Measurements from ENCODE around the gene PITRM1. TPM values are rescaled to one million over a fixed set of nuclear protein-coding genes. Genes with fewer than 3 reads are reported as not detected.

PITRM1 gene
- polyA plus RNA-seq, 1 experiment: 68.5 TPM

GRCh38 chr10:3166496-3167290 lies 5.9 kb downstream of the PITRM1 start:
- no peaks in the 10 kb centered on the region for H3K27me3 ChIP-seq (ENCODE audit: control insufficient read depth, insufficient read depth, low read length)
- H3K36me3 ChIP-seq (ENCODE audit: control insufficient read depth, insufficient read depth, low read length): peaks cover 37% of the 10 kb centered on the region
- no peak for TF ChIP-seq CTCF (IDR thresholded peaks at IDR 0.05; ENCODE audit: insufficient read depth, low read depth, low read length)
- POLR2A ChIA-PET: no interaction called here
- no peak for DNase-seq (ENCODE audit: low read depth)
- CTCF ChIA-PET: no interaction called here
- H3K4me3 ChIP-seq (ENCODE audit: low read depth, low read length): no peak overlapping the region

- ChIA-PET CTCF (interaction anchor here (1.5 kb wide), 1 partner anchor 15 kb away, joined by 3 read pairs; no protein-coding TSS in a partner anchor), POLR2A (no interaction called here)
- Histone ChIP-seq H3K36me3 (ENCODE audit: control insufficient read depth, insufficient read depth, low read length) (peaks cover 38% of the 10 kb centered on the region), H3K4me3 (ENCODE audit: low read depth, low read length) (no peak overlapping the region), H3K27me3 (ENCODE audit: control insufficient read depth, insufficient read depth, low read length) (no peaks in the 10 kb centered on the region)
- no peak for DNase-seq (ENCODE audit: low read depth)
- TF ChIP-seq CTCF (IDR thresholded peaks at IDR 0.05; ENCODE audit: insufficient read depth, low read depth, low read length): no peak
These were observed 7.4 kb downstream of the PITRM1 start for GRCh38 chr10:3165196-3165595.

GRCh38 chr10:3163879-3164278 lies 8.7 kb downstream of the PITRM1 start:
- no peaks in the 10 kb centered on the region for H3K27me3 ChIP-seq (ENCODE audit: control insufficient read depth, insufficient read depth, low read length)
- peaks cover 36% of the 10 kb centered on the region for H3K36me3 ChIP-seq (ENCODE audit: control insufficient read depth, insufficient read depth, low read length)
- ChIA-PET POLR2A (interaction anchor here (0.7 kb wide), 1 partner anchor 8 kb away, joined by 3 read pairs; the partner anchor contains the start of gene PITRM1), CTCF (no interaction called here)
- no peak for DNase-seq (ENCODE audit: low read depth)
- no peak overlapping the region for H3K4me3 ChIP-seq (ENCODE audit: low read depth, low read length)
- no peak for TF ChIP-seq CTCF (IDR thresholded peaks at IDR 0.05; ENCODE audit: insufficient read depth, low read depth, low read length)

- CTCF ChIA-PET: interaction anchor here (2.0 kb wide), 1 partner anchor 15 kb away, joined by 9 read pairs; no protein-coding TSS in a partner anchor
- no peak overlapping the region for H3K4me3 ChIP-seq (ENCODE audit: low read depth, low read length)
- peaks cover 33% of the 10 kb centered on the region for H3K36me3 ChIP-seq (ENCODE audit: control insufficient read depth, insufficient read depth, low read length)
- POLR2A ChIA-PET: interaction anchor here (0.6 kb wide), 1 partner anchor 8 kb away, joined by 3 read pairs; no protein-coding TSS in a partner anchor
- no peak for TF ChIP-seq CTCF (IDR thresholded peaks at IDR 0.05; ENCODE audit: insufficient read depth, low read depth, low read length)
- DNase-seq (ENCODE audit: low read depth): no peak
- no peaks in the 10 kb centered on the region for H3K27me3 ChIP-seq (ENCODE audit: control insufficient read depth, insufficient read depth, low read length)
These were observed 10.0 kb downstream of the PITRM1 start for GRCh38 chr10:3162533-3162932.

GRCh38 chr10:3159152-3159551 lies 13.4 kb downstream of the PITRM1 start:
- Histone ChIP-seq H3K36me3 (ENCODE audit: control insufficient read depth, insufficient read depth, low read length) (peaks cover 32% of the 10 kb centered on the region), H3K27me3 (ENCODE audit: control insufficient read depth, insufficient read depth, low read length) (no peaks in the 10 kb centered on the region), H3K4me3 (ENCODE audit: low read depth, low read length) (no peak overlapping the region)
- no peak for TF ChIP-seq CTCF (IDR thresholded peaks at IDR 0.05; ENCODE audit: insufficient read depth, low read depth, low read length)
- ChIA-PET CTCF (interaction anchor here (1.2 kb wide), 1 partner anchor 10 kb away, joined by 3 read pairs; no protein-coding TSS in a partner anchor), POLR2A (no interaction called here)
- DNase-seq (ENCODE audit: low read depth): no peak

Measured in BJ (cell line).